Stimulated activated CD8-positive, alpha-beta memory T cell treated with anti-CD3 and anti-CD28 coated beads, Interleukin-12 subunit alpha, Interleukin-12 subunit beta, amount 100 ng/mL, for 24 hours (primary cell): ENCODE results near the gene RWDD1.

Experiments
- DNase-seq: peaks from one replicate; pipeline ENCODE4 v3.0.0-alpha.2; 2020; ENCODE audit errors: extremely low read depth

RWDD1 gene

GRCh38 chr6:116570856-116571682 lies at the start of gene RWDD1:
Gene RWDD1 (plus strand): TSS chr6:116571504. CDS start chr6:116571583, 79 bp downstream.
- DNase-seq = peak; percentile 92

- DNase-seq = no peak
These were observed 48.4 kb upstream of the RWDD1 start for GRCh38 chr6:116522896-116523295.

DNA sequence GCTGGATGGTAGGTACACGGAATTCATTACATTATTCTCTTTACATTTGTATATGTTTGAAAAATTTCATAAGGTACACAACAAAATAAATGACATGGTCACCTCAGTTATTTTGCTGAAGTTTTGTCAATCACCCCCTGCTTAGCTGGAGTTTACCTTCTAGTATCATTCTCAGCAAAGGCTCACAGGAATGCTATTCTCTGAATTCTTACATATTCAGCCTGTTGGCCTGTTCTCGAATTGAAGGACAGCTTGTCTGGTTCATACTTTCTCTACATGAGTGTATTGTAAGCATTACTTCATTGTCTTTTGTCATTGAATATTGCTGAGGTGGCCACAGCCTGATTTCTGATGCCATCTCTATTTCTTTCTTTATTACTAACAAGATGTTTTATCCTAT lies 47.1 kb upstream of the RWDD1 start:
- no peak for DNase-seq

DNA sequence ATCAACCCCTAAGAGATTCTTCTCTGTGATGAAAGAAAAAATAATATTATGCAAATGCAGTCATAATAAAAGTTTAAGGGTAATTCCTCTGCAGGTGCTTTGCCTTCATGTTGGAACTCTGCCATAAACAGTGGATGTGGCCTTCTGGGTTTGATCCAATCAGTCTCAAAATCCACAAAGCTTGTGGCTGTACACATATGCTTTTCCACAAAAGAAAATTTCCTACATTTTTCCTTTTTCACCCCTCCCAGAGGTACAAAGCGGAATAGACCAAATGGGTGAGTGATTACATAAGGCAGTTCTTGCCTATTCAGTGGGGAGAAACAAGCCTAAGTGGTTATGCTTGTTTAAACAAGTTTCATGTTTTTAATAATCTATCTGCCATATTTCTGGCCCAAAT lies 43.2 kb upstream of the RWDD1 start:
- no peak for DNase-seq

GRCh38 chr6:116528780-116529179 lies 42.5 kb upstream of the RWDD1 start:
- no peak for DNase-seq

- DNase-seq = no peak
These were observed 41.6 kb upstream of the RWDD1 start for GRCh38 chr6:116529466-116530290.

DNA sequence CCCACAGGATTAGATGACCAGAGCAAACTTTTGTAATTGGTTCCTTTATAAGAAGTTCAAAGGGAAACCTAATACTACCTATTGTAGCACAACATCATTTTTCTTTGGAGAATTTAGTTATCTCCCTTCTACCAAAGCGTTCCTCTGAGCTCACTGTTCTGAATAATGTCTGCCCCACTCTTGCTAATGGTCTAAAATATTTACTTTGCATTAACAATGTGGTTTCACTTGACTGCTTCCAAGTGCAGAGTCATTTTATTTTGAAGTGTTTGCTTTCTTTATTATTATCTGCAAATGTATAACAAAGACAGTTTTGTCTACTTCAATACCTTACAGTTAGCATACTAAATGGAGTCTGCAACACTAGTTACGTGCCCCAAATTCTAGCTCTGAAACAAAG lies 40.9 kb upstream of the RWDD1 start:
- DNase-seq = no peak

GRCh38 chr6:116531675-116532570 lies 39.4 kb upstream of the RWDD1 start:
- DNase-seq = peak; percentile 23

DNA sequence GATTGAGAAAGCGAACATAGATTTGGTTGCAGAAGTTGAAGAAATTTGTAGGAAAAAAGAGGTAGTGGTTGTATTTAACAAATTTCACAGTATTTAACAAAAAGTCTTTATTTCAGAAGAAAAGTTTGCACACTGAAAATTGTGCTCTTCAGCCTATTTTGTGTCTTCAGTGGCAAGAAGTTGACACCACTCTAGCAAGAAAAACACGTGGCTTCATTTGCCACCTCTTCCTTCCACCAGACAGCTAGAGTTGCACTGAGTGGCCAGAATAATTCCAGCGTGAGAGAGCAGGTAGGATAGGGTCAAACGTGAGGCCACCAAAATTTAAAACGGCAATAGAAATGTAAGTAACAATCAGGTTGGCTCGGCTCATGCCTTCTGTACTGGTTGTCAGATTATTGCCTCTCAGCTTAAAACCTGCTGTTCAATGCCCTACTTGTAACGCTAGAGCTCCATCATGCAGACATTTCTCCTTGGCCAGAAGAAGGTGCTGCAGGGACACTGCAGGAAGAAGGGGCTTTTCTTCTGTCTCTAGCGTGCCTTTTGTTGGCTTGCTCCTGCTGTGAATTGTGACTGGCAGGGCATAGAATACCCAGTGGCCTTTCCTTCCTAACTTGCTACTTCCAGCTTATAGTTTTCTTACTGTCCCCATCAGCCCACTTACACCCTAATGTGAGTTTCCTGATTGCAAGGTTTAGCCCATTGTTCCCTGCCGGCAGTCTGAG lies 37.9 kb upstream of the RWDD1 start:
- no peak for DNase-seq

DNA sequence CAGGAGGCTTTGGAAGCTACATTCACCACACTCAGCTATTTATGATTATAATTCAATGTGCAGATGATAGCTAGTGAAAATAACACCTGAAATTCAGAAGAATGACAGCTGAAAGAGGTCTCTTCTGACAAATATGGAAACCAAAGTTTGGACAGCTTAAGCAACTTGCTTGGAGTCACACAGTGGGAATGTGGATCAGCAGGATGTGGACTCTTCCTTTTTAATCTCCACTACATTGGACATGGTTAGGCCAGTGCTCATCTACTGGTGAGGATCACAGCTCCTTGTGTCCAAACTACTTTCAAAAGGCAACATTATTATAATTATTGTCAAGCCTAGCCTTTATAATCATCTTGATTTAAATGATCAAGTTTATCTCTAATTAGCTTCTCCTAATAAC lies 36.2 kb upstream of the RWDD1 start:
- no peak for DNase-seq

- no peak for DNase-seq
These were observed 35.1 kb upstream of the RWDD1 start for GRCh38 chr6:116536216-116536621.

DNA sequence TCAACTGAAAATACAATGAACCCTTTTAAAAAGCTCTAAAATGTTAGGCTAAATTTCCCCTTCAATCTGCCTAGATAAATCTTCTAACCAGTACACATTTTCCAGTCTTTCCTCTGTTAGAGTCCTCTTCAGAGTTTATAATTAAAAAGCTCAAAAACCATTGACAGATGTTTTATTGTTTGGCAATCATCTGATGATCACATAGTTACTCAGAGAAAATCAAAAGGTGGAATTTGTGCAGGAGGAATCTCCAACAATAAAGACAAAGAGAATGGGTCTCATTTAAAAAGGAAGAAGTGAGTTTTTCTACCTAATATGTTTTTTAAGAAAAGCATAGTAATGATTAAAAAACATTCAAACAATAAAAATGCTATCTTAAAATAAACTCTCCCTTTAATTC lies 28.9 kb upstream of the RWDD1 start:
- DNase-seq = no peak

DNA sequence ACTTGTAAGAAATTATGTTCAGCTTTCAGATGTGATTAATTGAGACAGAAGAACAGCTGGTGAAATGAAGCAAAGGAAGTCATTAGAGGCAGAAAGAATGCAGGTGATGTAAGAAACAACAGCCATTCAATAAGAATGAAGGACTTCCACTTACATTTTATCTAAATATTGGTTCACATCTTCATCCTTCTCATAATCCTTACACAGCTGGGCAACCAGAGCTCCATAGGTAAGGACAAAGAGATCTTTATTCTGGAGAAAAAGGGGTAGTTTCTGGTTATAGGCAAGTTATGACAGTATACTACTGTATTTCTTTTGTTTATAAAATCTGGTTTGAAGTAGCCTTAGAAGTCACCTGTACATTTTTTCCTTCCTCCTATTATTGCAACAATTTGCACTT lies 28.2 kb upstream of the RWDD1 start:
- DNase-seq = no peak

- DNase-seq = no peak
These were observed 25.7 kb upstream of the RWDD1 start, which contains the start of gene TRAPPC3L for GRCh38 chr6:116545651-116546050. Gene TRAPPC3L (minus strand): TSS chr6:116545684. CDS start chr6:116545514, 170 bp downstream.

DNA sequence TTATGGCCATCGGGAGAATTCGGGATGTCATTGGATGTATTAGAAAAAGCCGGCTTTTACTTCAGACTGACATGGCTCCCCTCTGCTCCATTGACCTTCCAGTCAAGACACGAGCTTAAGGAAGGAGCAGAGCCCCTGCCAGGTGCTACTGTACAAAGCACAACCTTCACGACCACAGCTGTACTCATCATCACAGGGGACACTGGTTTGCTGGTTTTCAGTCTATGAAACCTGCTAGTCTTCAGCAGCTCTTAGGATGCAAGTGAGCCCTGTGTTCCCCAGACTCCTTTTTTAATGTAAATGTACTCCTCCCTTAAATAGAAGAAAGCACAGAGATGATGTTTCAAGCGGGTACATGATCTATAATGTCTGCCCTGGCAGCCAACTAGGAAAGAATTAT lies 23.9 kb upstream of the RWDD1 start:
- DNase-seq = no peak

DNA sequence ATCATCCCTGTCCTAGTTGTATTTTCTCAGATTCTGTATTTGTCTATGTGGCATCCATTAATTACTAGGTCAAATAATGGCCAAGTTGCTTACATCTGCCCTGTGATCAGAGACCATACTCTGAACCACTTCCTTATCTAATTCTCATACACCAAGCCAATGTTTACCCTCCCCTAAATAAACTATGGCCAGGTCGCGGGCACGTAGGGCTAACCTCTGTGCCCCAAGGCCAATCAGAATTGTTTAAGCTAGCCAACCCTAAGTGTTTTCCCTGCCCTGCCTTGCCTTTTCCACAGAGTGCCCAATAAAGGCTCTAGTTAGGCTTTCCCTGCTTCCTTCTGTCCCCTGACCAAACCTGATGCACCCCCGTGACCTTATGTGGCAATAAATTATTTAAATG lies 20.5 kb upstream of the RWDD1 start:
- DNase-seq = no peak

GRCh38 chr6:116553451-116553850 lies 17.9 kb upstream of the RWDD1 start, which contains the start of gene CALHM4:
Gene CALHM4 (plus strand): TSS chr6:116553751. CDS start chr6:116553794, 43 bp downstream.
- DNase-seq = no peak

- DNase-seq = no peak
These were observed 15.2 kb upstream of the RWDD1 start for GRCh38 chr6:116556065-116556464.

DNA sequence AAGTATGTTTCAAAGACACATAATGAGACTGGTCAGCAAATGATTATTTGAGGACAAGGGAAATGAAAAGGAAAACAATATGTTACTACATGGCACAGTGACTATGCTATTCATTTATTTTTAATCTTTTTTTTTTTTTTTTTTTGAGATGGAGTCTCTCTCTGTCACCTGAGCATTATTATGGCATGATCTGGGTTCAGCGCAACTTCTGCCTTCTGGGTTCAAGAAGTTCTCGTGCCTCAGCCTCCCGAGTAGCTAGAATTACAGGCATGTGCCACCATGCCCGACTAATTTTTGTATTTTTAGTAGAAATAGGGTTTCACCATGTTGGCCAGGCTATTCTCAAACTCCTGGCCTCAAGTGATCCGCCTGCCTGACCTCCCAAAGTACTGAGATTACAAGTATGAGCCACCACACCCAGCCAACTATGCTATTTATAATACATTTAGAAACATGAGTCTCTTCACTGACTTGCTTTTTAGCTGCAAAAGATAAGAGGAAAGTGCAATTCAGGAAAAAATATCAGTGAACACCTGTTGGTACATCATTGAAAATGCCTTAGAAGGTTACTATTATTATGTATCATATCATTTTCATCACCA lies 14.4 kb upstream of the RWDD1 start:
- DNase-seq = no peak

- no peak for DNase-seq
These were observed 13.4 kb upstream of the RWDD1 start for GRCh38 chr6:116557893-116558292.

- no peak for DNase-seq
These were observed 11.2 kb upstream of the RWDD1 start for GRCh38 chr6:116560130-116560529.
